ENCODE data around the gene ZBTB17.

DNA sequence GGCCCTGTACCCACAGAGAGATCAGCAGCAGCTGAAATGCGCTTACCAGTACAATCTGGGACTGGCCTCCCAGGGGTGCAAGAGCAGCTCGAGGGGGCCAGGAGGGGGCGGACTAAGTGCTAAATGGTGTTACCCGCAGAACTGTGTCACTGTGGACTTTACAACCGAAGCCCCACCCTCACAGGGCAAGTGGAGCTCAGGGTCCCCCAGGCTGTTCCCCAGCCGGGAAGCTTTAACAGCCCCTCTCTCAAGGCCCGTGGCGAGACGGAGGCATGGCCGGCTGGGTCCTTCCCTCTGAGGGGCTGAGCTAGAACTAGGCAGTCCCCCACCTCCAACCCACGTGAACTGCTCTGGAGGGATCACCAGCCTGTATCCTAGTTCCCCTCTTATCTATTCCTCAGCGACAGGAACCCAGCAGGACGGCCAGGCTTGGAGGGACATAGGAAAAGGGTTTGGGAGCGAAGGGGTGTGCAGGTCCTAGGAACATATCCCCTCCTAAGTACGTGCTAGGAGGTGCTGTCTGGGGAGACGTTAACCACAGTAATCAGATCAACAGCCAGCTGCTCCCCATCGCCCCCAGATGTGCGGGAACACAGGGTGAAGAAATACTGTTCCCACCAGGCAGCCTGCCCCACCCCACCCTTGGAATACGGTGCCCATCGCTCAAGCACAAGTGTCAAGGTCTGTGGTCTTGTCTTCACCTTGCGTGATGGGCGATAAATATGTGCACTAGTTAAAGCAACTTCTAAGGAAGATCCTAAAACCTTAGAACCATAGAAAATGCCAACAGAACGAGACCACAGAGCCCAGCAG is 24.4 kb downstream of the ZBTB17 start:
- TF ChIP-seq, protein P1, sequence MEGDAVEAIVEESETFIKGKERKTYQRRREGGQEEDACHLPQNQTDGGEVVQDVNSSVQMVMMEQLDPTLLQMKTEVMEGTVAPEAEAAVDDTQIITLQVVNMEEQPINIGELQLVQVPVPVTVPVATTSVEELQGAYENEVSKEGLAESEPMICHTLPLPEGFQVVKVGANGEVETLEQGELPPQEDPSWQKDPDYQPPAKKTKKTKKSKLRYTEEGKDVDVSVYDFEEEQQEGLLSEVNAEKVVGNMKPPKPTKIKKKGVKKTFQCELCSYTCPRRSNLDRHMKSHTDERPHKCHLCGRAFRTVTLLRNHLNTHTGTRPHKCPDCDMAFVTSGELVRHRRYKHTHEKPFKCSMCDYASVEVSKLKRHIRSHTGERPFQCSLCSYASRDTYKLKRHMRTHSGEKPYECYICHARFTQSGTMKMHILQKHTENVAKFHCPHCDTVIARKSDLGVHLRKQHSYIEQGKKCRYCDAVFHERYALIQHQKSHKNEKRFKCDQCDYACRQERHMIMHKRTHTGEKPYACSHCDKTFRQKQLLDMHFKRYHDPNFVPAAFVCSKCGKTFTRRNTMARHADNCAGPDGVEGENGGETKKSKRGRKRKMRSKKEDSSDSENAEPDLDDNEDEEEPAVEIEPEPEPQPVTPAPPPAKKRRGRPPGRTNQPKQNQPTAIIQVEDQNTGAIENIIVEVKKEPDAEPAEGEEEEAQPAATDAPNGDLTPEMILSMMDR (IDR thresholded peaks at IDR 0.05; ENCODE audit: low read depth, low read length): no peak
- TF ChIP-seq EZH2phosphoT487 (IDR thresholded peaks at IDR 0.05; ENCODE audit: low read depth): no peak
